SK-MEL-5 (cell line): ENCODE measurements around the gene FOXN3. TPM values are rescaled to one million over a fixed set of nuclear protein-coding genes. Genes with fewer than 3 reads are reported as not detected.

Source experiments
- DNase-seq: peaks from one replicate; pipeline ENCODE4 v3.0.0-alpha.2; 2016; ENCODE audit warnings: low read depth, low spot score
- in situ Hi-C: cut with HindIII; loops from 2 replicates; pipeline ENCODE4 v1.10.0; 2016; ENCODE audit warnings: low sequenced_read_pairs, high pct_unique_total_duplicates, low pct_unique_long_range_greater_than_20kb
- total RNA-seq: library from RNA; depleted of rRNA; stranded (reverse); fragments of >200 nt; shearing (Covaris generic); gene quantifications from 2 replicates; pipeline ENCODE4 v1.2.3, GENCODE V29; 2014

FOXN3 gene
- total RNA-seq, 1 experiment from 2014 or later = 6.2 TPM

DNA sequence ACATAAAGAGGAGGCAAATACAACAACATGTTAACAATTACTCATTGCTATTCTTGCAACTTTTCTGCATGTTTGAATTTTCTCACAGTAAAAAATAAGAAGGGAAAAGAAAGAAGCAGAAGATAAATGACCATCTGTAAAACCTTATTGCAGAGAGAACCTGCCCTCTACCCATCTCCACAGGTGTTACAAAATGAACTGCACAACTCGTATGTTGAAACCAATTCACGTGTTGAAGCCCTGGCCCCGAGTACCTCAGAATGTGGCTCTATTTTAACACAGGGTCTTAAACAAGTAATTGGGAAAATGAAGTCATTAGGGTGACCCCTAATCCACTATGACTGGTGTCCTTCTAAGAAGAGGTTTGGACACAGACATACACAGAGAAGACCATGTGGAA lies 39.5 kb downstream of the FOXN3 start:
- DNase-seq = no peak
- in situ Hi-C loops = no loop called here

DNA sequence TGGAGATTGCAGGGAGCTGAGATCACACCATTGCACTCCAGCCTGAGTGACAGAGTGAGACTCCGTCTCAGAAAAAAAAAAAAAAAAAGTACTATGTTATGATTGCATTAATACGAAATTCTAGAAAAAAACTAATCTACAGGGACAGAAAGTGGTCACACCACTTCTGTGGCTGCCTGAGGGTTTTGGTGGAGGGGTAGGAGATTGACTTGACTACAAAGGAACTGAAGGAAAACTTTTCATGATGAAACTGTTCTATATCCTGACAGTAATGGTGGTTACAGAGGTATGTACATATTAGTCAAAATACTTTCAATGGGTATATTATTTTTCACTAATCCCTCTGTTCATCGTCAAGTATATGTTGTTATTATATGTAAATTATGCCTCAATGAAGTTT lies 42.1 kb downstream of the FOXN3 start:
- DNase-seq = no peak
- in situ Hi-C loops = no loop called here

DNA sequence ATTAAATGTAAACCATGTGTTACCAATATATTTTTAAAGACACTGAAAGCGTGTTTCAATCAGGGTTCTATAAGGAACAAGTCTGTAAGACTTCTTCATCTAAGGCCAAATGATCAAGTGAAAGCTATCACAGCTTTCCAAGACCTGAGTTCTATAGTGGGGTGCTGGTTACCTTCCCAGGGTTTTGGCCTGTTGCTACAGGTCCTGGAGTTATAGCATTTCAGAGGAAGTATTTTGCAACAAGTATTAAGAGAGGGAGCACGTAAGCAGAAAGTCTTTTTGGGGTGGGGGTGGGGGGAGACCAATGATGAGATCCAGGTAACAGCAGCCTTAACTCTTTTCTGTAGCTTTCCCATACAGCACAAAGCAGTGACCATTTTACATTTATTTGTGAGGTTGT lies 43.8 kb downstream of the FOXN3 start:
- no peak for DNase-seq
- in situ Hi-C loops = no loop called here

DNA sequence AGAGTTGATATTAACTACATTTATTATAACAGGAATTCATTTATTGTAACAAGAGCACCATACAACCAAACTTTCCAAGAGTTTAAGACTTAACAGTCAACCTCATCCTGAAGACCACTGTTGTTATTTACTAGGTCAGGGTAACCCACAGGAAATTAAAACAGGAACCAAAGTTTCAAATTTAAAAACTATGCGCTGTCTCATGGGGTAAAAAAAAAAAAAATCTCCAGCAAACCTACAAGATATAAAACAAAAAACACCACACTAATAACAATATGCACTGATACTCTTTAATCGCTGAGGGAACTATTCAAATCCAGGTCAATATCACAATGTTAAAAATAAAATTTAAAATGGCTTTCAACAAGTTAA lies 44.5 kb downstream of the FOXN3 start:
- DNase-seq = no peak
- in situ Hi-C loops = no loop called here

DNA sequence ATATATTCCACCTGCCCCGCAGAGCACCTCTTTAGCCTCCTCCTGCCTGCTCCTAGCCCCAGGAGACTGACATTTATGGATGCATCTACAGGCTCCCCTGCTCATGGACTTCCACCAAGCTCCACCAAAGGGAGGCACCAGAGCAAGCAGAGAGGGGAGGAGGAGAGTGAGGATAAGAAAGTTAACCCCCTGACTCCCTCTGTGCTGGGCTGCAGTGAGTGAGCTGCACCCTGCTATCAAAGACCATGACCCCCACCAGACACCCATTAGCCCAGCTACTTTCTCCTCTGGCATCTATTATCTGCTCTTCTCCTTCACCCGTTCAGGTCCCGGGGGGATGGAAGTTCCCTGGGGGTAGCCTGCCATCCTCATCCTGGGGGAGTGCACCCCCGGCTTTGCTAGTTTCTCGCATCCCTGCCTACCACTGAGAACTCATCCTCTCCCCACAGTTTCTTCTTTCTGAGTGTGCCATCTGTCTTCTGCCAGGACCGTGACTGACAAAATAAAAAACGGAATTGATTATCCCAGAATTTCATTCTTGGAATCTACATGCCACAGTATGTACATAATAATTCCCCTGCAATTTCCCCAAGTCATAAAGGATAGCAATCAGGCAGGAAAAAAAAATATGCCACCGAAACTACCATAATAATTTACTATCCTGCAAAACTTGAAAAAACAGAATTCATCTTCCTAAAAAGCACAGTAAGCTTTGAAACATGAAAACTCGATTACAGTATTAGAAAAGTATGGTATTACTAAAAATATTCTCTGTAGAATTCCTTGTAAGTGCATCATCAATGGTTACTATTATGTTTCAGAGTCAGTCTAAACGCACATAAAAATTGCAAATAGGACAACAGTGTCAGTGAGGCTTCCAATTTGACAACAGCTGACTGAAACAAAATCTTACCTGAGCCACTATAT lies 45.2 kb downstream of the FOXN3 start:
- in situ Hi-C loops = no loop called here
- DNase-seq = no peak

DNA sequence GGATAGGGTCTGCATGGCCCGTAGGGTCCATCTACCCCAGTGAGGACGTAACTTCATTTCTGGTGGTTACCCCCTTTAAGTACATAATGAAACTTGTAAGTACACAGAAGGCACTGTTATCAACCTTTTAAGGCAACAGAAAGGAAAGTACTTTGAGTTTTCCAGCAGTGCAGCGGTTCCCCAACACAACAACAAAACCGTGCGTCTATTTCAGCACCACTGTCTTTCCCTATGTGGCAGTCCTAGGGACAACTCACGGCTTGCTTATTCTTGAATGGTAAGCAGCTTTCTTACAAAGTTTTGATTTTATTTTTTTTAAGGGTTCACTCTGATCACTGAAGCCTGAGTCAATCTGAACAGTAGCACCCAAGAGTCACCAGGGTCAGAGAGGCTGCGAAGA lies 46.3 kb downstream of the FOXN3 start:
- in situ Hi-C loops = no loop called here
- no peak for DNase-seq

DNA sequence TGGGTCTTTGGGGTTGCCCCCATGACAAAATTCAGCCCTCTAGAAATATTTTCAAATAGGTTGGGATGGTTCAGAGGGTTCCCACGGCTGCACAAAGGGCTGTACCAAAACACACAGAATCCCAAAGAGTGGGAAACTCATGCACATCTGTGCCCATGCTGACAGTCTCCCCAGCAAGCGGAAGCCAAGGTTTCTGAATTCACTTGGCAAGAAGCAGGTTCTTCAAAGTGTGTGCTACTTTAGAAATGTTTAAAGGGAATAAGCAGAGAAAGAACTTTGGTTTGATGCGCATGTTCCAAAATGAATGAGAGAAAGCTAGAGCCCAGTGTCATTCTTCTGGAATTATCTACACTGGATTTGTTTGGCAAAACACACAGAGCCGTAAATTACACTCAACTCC lies 46.7 kb downstream of the FOXN3 start:
- in situ Hi-C loops = no loop called here
- no peak for DNase-seq

DNA sequence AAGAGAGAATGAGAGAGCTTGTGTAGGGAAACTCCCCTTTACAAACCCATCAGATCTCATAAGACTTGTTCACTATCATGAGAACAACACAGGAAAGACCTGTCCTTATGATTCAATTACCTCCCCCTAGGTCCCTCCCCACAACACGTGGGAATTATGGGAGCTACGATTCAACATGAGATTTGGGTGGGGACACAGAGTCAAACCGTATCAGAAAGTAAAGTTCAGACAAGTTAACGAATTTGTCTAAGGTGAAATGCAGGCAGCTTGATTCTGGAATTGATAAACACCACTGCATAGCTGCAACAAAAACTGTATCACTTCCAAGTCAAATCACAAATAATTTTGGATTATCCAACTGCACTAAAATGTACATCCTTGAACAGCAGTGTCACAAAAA lies 47.4 kb downstream of the FOXN3 start:
- in situ Hi-C loops = no loop called here

DNA sequence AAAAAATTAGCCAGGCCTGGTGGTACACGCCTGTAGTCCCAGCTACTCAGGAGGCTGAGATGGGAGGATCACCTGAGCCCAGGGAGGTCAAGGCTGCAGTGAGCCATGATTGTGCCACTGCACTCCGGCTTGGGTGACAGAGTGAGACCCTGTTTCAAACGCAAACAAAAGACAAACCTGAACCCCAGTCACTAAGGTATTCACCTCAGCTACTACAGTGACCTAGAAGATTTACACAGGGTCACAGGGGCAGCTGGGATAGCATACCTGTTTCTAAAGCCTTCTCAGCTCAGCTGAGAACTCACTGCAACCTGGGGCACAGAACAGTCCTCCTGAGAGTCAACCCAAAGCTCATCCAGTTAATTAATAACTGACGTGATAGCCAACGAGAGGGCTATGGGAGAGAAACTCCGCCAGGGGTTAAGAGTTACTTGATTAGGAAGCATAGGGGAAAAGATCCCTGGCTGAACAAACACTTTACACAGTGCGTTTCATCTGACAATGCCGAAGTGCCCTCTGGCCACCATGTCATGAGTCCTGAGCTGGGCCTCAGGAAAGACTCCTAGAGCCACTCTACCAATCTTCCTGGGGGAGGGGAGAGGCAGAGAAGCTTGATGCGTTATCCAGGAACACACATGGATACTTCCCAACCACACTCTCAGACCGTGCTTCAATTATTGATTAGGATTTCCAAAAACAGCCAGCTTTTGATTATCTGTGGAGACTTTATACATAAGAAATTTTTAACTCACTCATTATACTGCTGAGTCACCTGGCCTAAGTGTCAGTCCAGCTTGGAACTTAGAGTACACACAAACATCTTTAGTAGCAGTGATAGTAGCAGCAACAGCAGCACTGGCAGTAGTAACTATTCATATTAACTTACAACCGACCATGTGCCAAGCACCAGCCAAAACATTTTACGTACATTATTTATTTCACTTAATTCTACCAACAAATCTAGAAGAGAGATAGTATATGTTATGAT lies 48.2 kb downstream of the FOXN3 start:
- DNase-seq = no peak
- in situ Hi-C loops = no loop called here

More for the DNA sequence above, 47.4 kb downstream of the FOXN3 start:
- DNase-seq = no peak

DNA sequence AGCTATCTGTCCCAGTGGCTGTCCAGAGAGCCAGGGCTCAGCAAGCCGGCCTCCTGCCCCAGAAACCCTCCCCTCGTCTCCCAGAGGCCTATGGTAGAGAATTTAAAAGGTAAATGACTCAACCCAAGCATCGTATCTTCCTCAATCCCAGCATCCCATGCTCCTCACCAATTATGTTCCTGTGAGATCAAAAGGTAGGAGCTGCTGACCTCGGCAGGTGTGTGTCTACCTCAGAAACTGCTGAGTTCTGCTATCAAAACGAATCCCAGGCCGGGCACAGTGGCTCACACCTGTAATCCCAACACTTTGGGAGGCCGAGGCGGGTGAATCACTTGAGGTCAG lies 49.3 kb downstream of the FOXN3 start:
- DNase-seq = no peak
- in situ Hi-C loops = no loop called here

DNA sequence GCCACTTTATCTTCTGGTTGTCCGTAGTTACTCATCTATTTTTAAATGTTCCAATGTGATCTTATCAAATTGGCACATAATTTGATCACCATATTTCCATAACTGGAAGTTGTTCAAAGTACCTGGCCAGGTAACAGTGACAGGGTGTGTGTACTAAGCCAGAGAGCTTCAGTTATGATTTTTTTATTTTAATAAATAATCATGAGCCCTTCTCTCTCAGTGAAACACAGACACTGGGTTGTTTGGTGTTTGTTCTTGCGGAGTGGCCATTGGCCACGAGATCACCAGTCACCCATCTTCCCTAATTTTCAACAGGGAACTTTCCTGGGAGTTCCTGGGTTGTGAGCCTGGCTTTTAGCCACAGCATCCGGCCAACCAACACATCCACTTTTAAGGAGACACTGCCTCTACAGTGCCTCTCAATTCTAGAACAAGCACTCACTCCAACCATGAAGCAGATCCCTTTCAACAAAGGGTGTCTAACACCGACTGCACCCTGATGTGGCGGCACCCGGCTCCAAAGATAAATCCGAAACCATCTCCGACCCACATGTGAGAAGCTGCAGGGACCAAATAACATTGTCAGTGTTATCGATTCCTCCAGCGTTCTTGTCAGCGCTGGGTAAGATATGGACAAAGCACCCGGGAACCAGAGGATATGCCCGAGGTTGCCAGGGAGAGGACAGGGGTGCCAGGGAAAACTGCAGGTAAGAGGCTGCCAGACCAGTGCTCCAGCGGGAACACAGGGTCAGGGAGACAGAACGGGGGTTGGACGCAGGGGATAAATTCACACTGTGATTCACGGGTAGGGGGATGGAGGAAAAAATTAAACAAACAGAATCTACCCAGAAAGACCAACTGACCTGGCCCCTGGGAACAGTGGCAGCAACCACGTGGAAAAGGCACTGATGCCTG lies 49.9 kb downstream of the FOXN3 start:
- in situ Hi-C loops = no loop called here
- no peak for DNase-seq

DNA sequence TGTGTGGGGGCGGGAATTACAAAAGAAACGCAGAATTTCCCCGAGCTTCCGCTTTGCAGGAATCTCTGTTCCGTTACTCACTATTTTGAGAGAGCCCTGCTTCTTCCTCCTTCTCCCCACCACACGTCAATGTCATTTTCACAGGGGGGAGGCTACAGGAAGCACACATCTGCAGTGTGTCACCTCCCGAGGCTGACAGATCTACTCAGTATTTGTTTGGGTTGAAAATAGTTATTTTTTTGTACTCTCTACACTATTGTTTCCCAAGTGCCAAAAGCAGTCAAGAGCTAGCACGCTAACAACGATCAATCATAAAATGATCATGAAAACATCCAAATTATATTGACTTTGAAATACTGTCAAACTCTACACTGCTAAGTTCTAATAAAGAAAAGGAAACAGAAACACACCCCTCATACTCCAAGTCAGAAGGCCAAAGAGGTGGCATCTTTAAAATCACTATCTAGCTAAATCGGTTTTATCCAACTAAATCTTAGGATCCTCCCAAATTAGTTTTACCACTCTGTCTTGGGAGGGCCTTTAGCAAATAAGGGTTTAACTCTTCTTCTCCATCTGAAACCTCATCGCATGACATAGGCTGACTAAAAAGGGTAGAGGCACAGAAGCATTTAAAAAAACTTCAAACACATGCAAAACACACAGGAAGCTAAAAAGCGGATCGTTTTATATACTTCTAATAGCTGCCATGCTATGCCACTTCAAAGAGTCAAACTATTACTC lies 51.8 kb downstream of the FOXN3 start:
- DNase-seq = no peak
- in situ Hi-C loops = no loop called here

DNA sequence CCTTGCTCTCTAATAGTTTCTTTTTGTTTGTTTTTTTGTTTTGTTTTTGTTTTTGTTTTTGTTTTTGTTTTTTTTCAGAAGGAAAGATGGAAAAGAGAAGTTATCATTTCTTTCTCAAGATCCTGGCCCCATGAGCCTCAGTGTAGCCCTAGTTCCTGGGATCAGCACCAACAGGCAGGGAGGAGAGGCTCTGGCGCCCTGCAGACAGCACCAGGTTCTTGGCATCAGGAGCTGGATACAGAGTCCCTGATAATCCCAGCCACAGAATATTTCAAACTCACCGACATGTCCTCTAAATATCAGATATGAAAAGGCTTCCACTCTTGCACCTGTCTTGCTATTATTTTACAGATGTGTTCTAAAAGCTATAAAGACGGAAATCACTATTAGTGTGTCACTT lies 52.7 kb downstream of the FOXN3 start:
- no peak for DNase-seq
- in situ Hi-C loops = no loop called here

DNA sequence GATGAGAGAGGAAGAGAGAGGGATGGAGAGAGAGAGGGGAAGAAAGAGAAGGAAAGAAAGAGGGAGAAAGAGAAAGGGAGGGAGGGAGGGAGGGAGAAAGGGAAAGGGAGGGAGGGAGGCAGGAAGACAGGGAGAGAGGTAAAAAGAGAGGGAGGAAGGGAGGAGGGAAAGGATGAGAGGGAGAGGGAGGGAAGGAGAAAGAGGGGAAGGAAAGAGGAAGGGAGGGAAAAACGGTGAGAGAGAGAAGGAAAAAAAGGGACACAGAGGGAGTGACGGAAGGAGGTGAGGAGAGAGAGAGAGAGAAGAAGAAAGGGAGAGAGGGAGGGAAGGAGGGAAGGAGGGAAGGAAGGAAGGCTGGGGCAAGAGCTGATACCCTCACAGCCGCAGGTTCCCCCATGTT lies 56.8 kb downstream of the FOXN3 start:
- in situ Hi-C loops = no loop called here
- no peak for DNase-seq

DNA sequence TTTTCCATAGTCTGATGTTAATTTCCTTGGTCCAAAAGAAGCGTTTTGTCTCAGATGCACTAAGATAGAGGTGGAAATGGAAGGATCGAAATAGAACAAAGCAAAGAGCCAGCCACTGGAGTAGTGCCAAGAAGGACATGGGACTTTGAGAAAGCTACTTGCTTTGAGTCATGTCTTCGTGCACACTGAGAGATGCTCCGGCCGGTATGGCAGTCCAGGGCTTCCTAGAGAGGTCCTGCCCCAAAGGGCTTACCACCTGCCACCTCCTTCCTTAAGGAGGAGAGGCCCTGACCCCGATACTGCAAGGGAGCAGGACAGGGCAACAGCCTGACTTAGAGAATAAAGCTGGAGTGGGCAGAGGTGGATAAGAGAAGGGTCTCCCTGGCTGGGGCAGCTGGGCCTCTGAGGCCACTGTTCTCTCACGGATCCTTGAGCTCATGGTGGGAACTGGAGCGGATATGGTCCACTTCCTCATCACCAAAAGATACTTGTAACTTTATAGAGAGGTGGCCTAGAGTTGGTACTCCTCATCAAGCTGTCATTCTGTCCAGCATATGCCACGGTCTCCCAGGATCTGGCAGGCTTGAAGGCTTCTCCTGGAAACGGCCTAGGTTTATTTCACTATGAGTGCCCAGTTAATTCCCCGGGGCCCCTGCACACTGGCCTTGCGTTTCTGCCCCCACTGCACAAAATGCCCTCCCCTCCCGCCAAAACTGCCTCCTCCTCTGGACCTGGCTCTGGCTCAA lies 57.4 kb downstream of the FOXN3 start:
- in situ Hi-C loops = no loop called here
- DNase-seq = no peak

DNA sequence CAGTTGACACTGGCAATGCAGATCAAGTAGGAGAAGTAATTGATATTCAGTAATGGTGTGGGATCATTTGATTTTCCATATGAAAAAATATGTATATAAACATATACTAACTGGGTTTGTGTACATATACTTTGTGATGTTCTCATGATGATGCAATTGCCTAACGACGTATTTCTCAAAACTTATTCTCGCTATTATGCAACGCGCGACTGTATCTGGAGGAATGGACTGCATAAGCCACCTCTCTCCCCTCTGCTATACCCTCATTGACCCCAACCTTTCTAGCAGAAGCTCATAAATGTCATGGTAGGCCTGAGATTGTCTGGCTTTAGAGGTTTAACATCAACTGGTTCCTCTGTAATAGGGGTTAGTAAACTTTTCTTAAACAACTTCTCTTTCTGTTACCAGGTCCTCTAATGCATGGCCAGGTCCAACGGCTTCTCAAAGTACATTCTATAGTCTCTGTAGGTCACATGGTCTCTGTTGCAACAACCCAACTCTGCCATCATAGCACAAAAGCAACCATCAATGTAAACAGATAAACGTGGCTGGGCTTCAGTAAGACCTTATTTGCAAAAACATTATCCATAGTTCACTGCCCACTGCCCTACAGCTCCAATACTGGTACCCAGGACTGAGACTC lies 59.3 kb downstream of the FOXN3 start:
- in situ Hi-C loops = no loop called here
- DNase-seq = no peak
